ENCODE measurements around the gene CCNY. TPM values are rescaled to one million over a fixed set of nuclear protein-coding genes. Genes with fewer than 3 reads are reported as not detected.

Gene CCNY
- total RNA-seq, 2 donors from 2014 or later: 31.6 to 54.0 TPM

DNA sequence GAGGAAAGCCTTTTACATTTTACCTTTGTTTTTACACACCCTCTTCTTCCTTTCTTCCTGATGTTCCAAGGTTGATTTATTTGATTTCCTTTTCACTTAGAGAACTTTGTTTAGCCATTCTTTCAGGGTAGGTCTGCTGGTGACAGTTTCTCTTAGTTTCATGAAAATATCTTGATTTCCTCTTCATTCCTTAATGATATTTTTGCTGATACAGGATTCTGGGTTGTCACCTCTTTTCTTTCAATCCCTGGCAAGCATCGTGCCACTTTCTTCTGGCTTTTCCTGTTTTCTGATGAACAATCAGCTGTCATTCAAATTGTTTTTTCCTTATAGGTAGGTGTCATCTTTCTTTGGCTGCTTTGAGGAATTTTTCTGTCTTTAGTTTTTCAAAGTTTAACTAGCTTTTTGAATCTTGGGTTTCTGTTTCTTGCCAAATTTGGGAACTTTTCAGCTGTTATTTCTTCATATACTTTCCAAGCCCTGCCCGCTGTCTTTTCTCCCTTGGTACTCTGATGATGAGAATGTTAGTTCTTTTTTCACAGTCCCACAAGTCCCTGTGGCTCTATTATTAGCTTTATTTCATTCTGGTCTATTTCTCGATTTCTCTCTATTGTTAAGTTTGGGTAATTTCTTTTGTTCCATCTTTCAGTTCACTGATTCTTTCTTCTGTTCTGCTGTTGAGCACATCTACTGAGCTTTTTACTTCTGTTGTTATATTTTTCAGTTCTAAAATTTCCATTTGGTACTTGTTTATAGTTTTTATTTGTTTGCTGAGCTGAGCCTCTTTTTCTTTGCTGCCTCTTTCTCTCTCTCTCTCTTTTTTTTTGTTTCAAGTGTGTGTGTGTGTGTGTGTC is 102.6 kb downstream of the CCNY start:
- H3K27ac ChIP-seq: no peak overlapping the region
- no peaks in the 10 kb centered on the region for H3K4me1 ChIP-seq (replicated peaks)
- H3K4me3 ChIP-seq: no peak overlapping the region
- DNase-seq (ENCODE audit: low spot score): no peak
- no peaks in the 10 kb centered on the region for H3K36me3 ChIP-seq
- TF ChIP-seq CTCF (IDR thresholded peaks at IDR 0.05) (no peak), POLR2AphosphoS5 (IDR thresholded peaks at IDR 0.05) (no peak), POLR2A (IDR thresholded peaks at IDR 0.05) (no peak)
- 98% methylated on average over 3 of the region's 3 CpGs for WGBS
- no peaks in the 10 kb centered on the region for H3K27me3 ChIP-seq (replicated peaks; ENCODE audit: insufficient read depth)
- no peaks in the 10 kb centered on the region for H3K9me3 ChIP-seq
- intact Hi-C loops (cut with DNase I): no loop called here

DNA sequence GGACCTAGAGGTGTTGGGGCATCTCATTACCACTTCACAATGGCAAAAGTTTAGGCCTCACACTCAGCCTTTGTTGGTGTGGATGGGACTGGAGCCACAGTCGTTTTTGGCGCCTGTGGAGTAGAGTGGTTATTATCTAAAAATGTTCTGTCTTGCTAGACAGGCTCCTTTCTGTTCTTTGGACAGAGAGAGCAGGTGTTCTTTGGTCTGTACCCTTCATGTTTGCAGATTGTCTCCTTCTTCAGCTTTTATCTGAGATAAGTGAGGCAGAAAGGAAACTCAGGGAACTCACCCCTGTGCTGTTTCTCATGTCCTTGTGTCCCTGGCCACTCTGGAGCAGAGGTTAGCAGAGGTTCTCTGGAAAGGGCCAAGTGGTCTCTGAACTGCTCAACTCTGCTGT is 103.7 kb downstream of the CCNY start:
- 89% methylated on average over 2 of the region's 2 CpGs for WGBS

GRCh38 chr10:35442028-35442427 is 105.7 kb downstream of the CCNY start:
- 96% methylated on average over 1 of the region's 1 CpG for WGBS
- Histone ChIP-seq H3K4me1 (replicated peaks) (no peaks in the 10 kb centered on the region), H3K27ac (no peak overlapping the region), H3K4me3 (no peak overlapping the region), H3K36me3 (no peaks in the 10 kb centered on the region), H3K27me3 (replicated peaks; ENCODE audit: insufficient read depth) (no peaks in the 10 kb centered on the region), H3K9me3 (no peaks in the 10 kb centered on the region)
- DNase-seq (ENCODE audit: low spot score): no peak
- intact Hi-C loops (cut with DNase I): no loop called here
- TF ChIP-seq CTCF (IDR thresholded peaks at IDR 0.05): no peak

More for the DNA sequence above, 103.7 kb downstream of the CCNY start:
- TF ChIP-seq CTCF (IDR thresholded peaks at IDR 0.05): no peak
- no peaks in the 10 kb centered on the region for H3K4me1 ChIP-seq (replicated peaks)
- no peak overlapping the region for H3K4me3 ChIP-seq
- H3K36me3 ChIP-seq: no peaks in the 10 kb centered on the region
- no peak for DNase-seq (ENCODE audit: low spot score)
- intact Hi-C loops (cut with DNase I): no loop called here
- no peaks in the 10 kb centered on the region for H3K9me3 ChIP-seq
- no peak overlapping the region for H3K27ac ChIP-seq
- H3K27me3 ChIP-seq (replicated peaks; ENCODE audit: insufficient read depth): no peaks in the 10 kb centered on the region

DNA sequence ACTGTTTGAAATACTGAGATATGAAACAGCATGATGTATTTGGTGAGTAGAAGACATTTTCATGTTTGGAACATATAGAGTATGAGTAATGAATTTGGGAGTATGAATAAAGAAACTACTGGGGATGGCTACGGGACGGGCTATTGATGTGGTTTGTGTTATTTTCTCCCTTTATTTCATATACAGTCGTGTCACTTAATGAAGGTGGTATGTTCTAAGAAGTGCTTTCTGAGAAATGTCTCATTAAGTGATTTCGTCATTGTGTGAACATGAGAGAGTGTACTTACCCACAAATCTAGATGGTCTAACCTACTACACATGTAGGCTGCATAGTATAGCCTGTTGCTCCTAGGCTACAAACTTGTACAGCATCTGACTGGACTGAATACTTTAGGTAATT is 106.3 kb downstream of the CCNY start:
- Histone ChIP-seq H3K4me3 (no peak overlapping the region), H3K36me3 (no peaks in the 10 kb centered on the region), H3K4me1 (replicated peaks) (no peaks in the 10 kb centered on the region), H3K9me3 (no peaks in the 10 kb centered on the region), H3K27ac (no peak overlapping the region), H3K27me3 (replicated peaks; ENCODE audit: insufficient read depth) (no peaks in the 10 kb centered on the region)
- no peak for DNase-seq (ENCODE audit: low spot score)
- intact Hi-C loops (cut with DNase I): no loop called here
- no peak for TF ChIP-seq CTCF (IDR thresholded peaks at IDR 0.05)
- TF ChIP-seq POLR2AphosphoS5 (IDR thresholded peaks at IDR 0.05): no peak
- 95% methylated on average over 4 of the region's 4 CpGs for WGBS

GRCh38 chr10:35443858-35444257 is 107.5 kb downstream of the CCNY start:
- no peak for TF ChIP-seq CTCF (IDR thresholded peaks at IDR 0.05)
- WGBS: 98% methylated on average over 3 of the region's 3 CpGs
- Histone ChIP-seq H3K27ac (no peak overlapping the region), H3K4me1 (replicated peaks) (no peaks in the 10 kb centered on the region), H3K27me3 (replicated peaks; ENCODE audit: insufficient read depth) (no peaks in the 10 kb centered on the region), H3K4me3 (no peak overlapping the region), H3K36me3 (no peaks in the 10 kb centered on the region), H3K9me3 (no peaks in the 10 kb centered on the region)
- intact Hi-C loops (cut with DNase I): no loop called here
- DNase-seq (ENCODE audit: low spot score): no peak

All from prostate gland (tissue), 2 donors.